PC-9 (cell line): ENCODE data around the gene TRIM15. TPM values are rescaled to one million over a fixed set of nuclear protein-coding genes. Genes with fewer than 3 reads are reported as not detected.

ENCODE experiments used
- BruUV-seq: library from RNA; stranded (reverse); fragments of 400-500 nt; replicated peaks from 2 replicates; lab custom pipeline; 2021; lab: Mats Ljungman, UMichigan
- CTCF ChIA-PET: fragments of 300-600 bp; sonication (Branson Sonifier 250); formaldehyde crosslinking; loops from one replicate; lab custom pipeline; 2022; ENCODE audit warnings: antibody characterized with exemption; lab: Charles Lee
- POLR2A ChIA-PET: fragments of 300-600 bp; sonication (Branson Sonifier 250); formaldehyde crosslinking; loops from one replicate; lab custom pipeline; 2022; ENCODE audit warnings: antibody characterized with exemption; ENCODE audit not compliant: unreplicated experiment; lab: Charles Lee
- DNase-seq, 2 experiments: peaks; one replicate each; pipeline versions ENCODE4 v3.0.0 to v3.0.0-alpha.2; 2015 to 2022; ENCODE audit warnings: mixed read lengths in 1 of 2
- H2AFZ ChIP-seq: fragments of 200-600 bp; sonication (generic); 2 replicates; pipeline ENCODE4 v1.8.1; 2017; ENCODE audit warnings: antibody characterized with exemption
- H3F3A ChIP-seq: fragments of 200-600 bp; sonication (generic); 2 replicates; pipeline ENCODE4 v1.8.1; 2017; ENCODE audit warnings: antibody characterized with exemption, mild to moderate bottlenecking, low read depth; ENCODE audit not compliant: insufficient read depth
- H3K27ac ChIP-seq: fragments of 200-600 bp; sonication (generic); 2 replicates; pipeline ENCODE4 v1.6.1; 2016; ENCODE audit warnings: mixed run types
- H3K27me3 ChIP-seq: fragments of 200-600 bp; sonication (generic); 2 replicates; pipeline ENCODE4 v1.6.1; 2016; ENCODE audit warnings: low read depth, mixed run types; ENCODE audit not compliant: insufficient read depth
- H3K36me3 ChIP-seq: fragments of 200-600 bp; sonication (generic); 2 replicates; pipeline ENCODE4 v1.6.1; 2016; ENCODE audit warnings: low read depth, mixed run types
- H3K4me1 ChIP-seq: fragments of 200-600 bp; sonication (generic); replicated peaks from 2 replicates; pipeline ENCODE4 v1.6.1; 2016; ENCODE audit warnings: mixed run types; ENCODE audit not compliant: insufficient read depth
- H3K4me2 ChIP-seq: fragments of 200-600 bp; sonication (generic); 2 replicates; pipeline ENCODE4 v1.6.1; 2017; ENCODE audit warnings: mixed run types
- H3K4me3 ChIP-seq: fragments of 200-600 bp; sonication (generic); 2 replicates; pipeline ENCODE4 v1.6.1; 2016; ENCODE audit warnings: mixed run types
- H3K79me2 ChIP-seq: fragments of 200-600 bp; sonication (generic); 2 replicates; pipeline ENCODE4 v1.6.1; 2017; ENCODE audit warnings: low read depth, mixed run types
- H3K9me2 ChIP-seq: fragments of 200-600 bp; sonication (generic); 2 replicates; pipeline ENCODE4 v1.8.1; 2017; ENCODE audit warnings: mild to moderate bottlenecking; ENCODE audit not compliant: insufficient read depth
- H3K9me3 ChIP-seq: fragments of 200-600 bp; sonication (generic); 2 replicates; pipeline ENCODE4 v1.8.1; 2016; ENCODE audit warnings: low read depth; ENCODE audit not compliant: insufficient read depth
- H4K20me1 ChIP-seq: fragments of 200-600 bp; sonication (generic); 2 replicates; pipeline ENCODE4 v1.8.1; 2017; ENCODE audit not compliant: insufficient read depth
- CTCF ChIP-seq: fragments of 200-600 bp; sonication (generic); conservative IDR thresholded peaks from 2 replicates; pipeline ENCODE4 v1.6.1; 2017; ENCODE audit warnings: mixed run types, antibody characterized with exemption, mild to moderate bottlenecking, moderate library complexity
- EZH2 ChIP-seq: fragments of 200-600 bp; sonication (generic); IDR thresholded peaks from 2 replicates; pipeline ENCODE4 v1.8.0; 2017; ENCODE audit warnings: antibody characterized with exemption, low read depth
- intact Hi-C: fragments of 100-400 bp; cut with micrococcal nuclease; formaldehyde crosslinking; loops from one replicate; pipeline ENCODE4 v1.10.0; 2022; ENCODE audit not compliant: unreplicated experiment
- total RNA-seq: library from RNA; stranded (reverse); gene quantifications from 2 replicates; pipeline ENCODE4 v1.2.3, GENCODE V29; 2021

The TRIM15 gene
- total RNA-seq, 1 experiment from 2014 or later: not detected

DNA sequence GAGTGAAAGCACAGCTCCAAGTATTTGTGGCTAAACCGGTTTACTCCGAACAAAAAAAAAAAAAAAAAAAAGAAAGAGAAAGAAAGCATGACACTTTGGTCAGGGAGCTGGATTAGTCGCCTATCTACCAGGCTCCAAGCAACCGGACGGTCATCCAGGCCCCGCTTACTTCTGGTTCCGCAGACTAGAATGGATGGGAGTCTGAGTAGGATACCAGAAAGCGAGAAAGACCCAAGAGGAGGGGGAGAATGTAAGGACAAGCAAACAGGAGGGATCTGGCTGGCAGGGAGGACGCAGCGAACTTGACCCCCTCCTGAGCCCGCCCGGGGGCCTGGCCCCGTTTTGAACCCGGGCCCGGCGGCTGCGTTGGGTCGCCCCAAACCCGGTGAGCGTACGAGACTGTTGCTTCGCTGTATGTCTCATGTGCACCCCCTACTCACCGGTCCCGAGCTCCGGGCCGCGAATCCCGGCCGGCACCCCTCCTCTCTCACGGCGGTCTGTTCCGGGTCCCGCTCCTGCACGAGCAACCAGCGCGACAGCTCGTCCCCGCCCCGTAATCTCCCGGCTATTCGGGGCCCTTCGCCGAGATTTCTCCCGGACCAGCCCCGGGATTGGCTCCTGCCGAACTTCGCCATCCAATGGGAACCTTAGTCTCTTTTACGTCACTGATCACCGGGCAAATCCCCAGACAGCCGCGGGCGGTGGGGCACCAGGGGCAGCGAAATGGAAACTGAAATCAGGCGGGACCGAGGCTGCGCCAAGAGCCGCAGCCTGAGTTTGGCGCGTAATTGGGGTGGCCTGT is 49.7 kb downstream of the TRIM15 start, which contains the start of gene TRIM26:
TSS of gene TRIM26 (minus strand) at position 542 of the 802 bp plus-strand sequence. CDS start 14,303 bp downstream, outside the sequence.
- Histone ChIP-seq H3K27me3 (no peaks in the 10 kb centered on the region), H3K79me2 (peaks cover 45% of the 10 kb centered on the region), H3K9me3 (no peaks in the 10 kb centered on the region), H3K36me3 (0 out of 2 replicates have a peak, but pooled peaks cover 4% of the 10 kb centered on the region), H3K4me3 (peak within 1 kb of the TSS; percentile 95), H3K9me2 (no peaks in the 10 kb centered on the region), H3K4me1 (peaks cover 27% of the 10 kb centered on the region), H3F3A (peaks cover 19% of the 10 kb centered on the region), H2AFZ (peak within 1 kb of the TSS; percentile 95), H4K20me1 (peaks cover 29% of the 10 kb centered on the region), H3K4me2 (peak within 1 kb of the TSS; percentile 97), H3K27ac (peak within 1 kb of the TSS; percentile 83)
- TF ChIP-seq CTCF (no peak), EZH2 (no peak)
- peak; percentile 94 to 99 for DNase-seq
- intact Hi-C loops: loop anchor here (2.0 to 5.0 kb wide), 2 partner anchors 110 to 114 kb away; partner anchors contain the start of gene TRIM39
- POLR2A ChIA-PET: interaction anchor here (0.5 to 0.8 kb wide), 15 partner anchors 88 to 985 kb away, joined by 3 to 23 read pairs (median 5); partner anchors contain the start of gene TCF19
- BruUV-seq: TSS peak; percentile 51
- CTCF ChIA-PET: interaction anchor here (0.6 kb wide), 3 partner anchors 110 to 672 kb away, joined by 3 to 4 read pairs (median 3); no protein-coding TSS in a partner anchor

- Histone ChIP-seq H3F3A (peaks cover 14% of the 10 kb centered on the region), H3K4me3 (peak overlapping the region; percentile 95), H3K36me3 (0 out of 2 replicates have a peak, but pooled peaks cover 4% of the 10 kb centered on the region), H3K27me3 (no peaks in the 10 kb centered on the region), H3K4me2 (peak overlapping the region; percentile 84), H3K79me2 (peaks cover 40% of the 10 kb centered on the region), H4K20me1 (peaks cover 23% of the 10 kb centered on the region), H3K9me3 (no peaks in the 10 kb centered on the region), H3K4me1 (peaks cover 22% of the 10 kb centered on the region), H3K27ac (peak overlapping the region; percentile 83), H3K9me2 (no peaks in the 10 kb centered on the region), H2AFZ (peak overlapping the region; percentile 95)
- no TSS peak for BruUV-seq
- TF ChIP-seq CTCF (no peak), EZH2 (no peak)
- intact Hi-C loops: loop anchor here (2.0 to 5.0 kb wide), 2 partner anchors 111 to 114 kb away; partner anchors contain the start of gene TRIM39
- POLR2A ChIA-PET: interaction anchor here (0.5 to 0.8 kb wide), 5 partner anchors 150 to 945 kb away, joined by 3 to 23 read pairs (median 6); partner anchors contain the start of gene TCF19
- DNase-seq: no peak
- CTCF ChIA-PET: interaction anchor here (0.5 kb wide), 1 partner anchor 384 kb away, joined by 9 read pairs; no protein-coding TSS in a partner anchor
Observed at GRCh38 chr6:30213667-30213956, 50.3 kb downstream of the TRIM15 start.

GRCh38 chr6:30213957-30214656 is 50.8 kb downstream of the TRIM15 start:
- Histone ChIP-seq H3K79me2 (peaks cover 35% of the 10 kb centered on the region), H3K4me3 (peak overlapping the region; percentile 95), H3K4me2 (peak overlapping the region; percentile 84), H3F3A (peaks cover 14% of the 10 kb centered on the region), H4K20me1 (peaks cover 21% of the 10 kb centered on the region), H3K36me3 (0 out of 2 replicates have a peak, but pooled peaks cover 4% of the 10 kb centered on the region), H3K9me2 (no peaks in the 10 kb centered on the region), H3K9me3 (no peaks in the 10 kb centered on the region), H3K27me3 (no peaks in the 10 kb centered on the region), H3K4me1 (peaks cover 22% of the 10 kb centered on the region), H3K27ac (peak overlapping the region; percentile 83), H2AFZ (peak overlapping the region; percentile 95)
- no peak for TF ChIP-seq CTCF
- no peak for TF ChIP-seq EZH2
- peak; percentile 57 to 77 for DNase-seq
- POLR2A ChIA-PET: interaction anchor here (0.6 kb wide), 3 partner anchors 377 to 925 kb away, joined by 3 to 23 read pairs (median 8); no protein-coding TSS in a partner anchor
- intact Hi-C loops: loop anchor here (2.0 to 5.0 kb wide), 2 partner anchors 111 to 113 kb away; partner anchors contain the start of gene TRIM39
- no TSS peak for BruUV-seq
- CTCF ChIA-PET: interaction anchor here (0.5 to 0.6 kb wide), 2 partner anchors 81 to 384 kb away, joined by 9 to 15 read pairs; no protein-coding TSS in a partner anchor
